HG03442 (cell line): ENCODE measurements around the gene ENTPD5.
A peak's percentile ranks its signal among the peaks of the same experiment; 100 is the strongest.

Experiments used
- ATAC-seq: cut with Tn5 transposase; IDR thresholded peaks from one replicate; pipeline ENCODE4 v1.9.1; 2021; ENCODE audit warnings: mild to moderate bottlenecking, moderate library complexity; ENCODE audit not compliant: unreplicated experiment

ENTPD5 gene, protein sequence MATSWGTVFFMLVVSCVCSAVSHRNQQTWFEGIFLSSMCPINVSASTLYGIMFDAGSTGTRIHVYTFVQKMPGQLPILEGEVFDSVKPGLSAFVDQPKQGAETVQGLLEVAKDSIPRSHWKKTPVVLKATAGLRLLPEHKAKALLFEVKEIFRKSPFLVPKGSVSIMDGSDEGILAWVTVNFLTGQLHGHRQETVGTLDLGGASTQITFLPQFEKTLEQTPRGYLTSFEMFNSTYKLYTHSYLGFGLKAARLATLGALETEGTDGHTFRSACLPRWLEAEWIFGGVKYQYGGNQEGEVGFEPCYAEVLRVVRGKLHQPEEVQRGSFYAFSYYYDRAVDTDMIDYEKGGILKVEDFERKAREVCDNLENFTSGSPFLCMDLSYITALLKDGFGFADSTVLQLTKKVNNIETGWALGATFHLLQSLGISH

DNA sequence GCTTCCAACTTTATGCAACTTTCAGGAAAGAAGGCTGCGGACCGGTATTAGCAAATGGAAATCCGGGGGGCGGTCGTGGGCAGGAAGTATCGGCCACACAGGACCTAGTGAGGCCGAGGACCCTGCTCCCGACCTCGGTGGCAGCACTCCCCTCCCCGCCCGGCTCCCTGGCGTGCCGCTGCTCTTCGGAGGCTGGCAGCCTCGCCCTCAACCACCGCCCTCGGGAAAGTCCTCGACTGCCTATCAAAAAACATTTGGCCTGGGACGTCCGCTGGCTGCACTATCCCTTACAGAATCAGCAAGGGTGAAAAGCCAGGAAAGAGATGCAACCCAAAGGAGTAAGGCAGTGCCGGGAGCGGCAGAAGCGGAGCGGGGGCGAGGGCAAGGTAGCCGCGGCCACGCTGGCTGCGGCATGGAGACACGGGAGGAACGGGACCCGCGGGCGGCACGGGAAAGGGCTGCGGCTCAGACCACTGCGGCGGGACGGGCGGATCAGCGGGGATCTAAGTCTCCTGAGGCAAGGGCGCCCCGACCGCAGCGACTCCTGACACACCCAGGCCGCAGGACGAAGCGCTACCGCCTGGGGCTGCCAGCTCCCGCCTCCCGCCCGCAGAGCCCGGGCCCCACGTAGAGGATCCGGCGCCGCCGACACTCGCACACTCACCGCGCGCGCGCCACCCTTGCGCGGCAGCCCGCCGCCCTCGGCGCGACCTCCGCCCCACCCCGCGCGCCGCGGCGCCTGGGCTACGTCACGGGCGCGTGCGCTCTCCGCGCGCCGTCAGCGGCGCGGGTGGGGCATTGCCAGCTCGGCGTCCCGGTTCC lies at the start of gene ENTPD5, which contains the start of gene BBOF1:
Gene ENTPD5 (minus strand): TSS at position 703 of the 822 bp plus-strand sequence. CDS start 31,186 bp downstream, outside the sequence.
Gene BBOF1 (plus strand): TSS at position 764 of the 822 bp plus-strand sequence. CDS start 130 bp downstream, outside the sequence.
- peak; percentile 84 for ATAC-seq

DNA sequence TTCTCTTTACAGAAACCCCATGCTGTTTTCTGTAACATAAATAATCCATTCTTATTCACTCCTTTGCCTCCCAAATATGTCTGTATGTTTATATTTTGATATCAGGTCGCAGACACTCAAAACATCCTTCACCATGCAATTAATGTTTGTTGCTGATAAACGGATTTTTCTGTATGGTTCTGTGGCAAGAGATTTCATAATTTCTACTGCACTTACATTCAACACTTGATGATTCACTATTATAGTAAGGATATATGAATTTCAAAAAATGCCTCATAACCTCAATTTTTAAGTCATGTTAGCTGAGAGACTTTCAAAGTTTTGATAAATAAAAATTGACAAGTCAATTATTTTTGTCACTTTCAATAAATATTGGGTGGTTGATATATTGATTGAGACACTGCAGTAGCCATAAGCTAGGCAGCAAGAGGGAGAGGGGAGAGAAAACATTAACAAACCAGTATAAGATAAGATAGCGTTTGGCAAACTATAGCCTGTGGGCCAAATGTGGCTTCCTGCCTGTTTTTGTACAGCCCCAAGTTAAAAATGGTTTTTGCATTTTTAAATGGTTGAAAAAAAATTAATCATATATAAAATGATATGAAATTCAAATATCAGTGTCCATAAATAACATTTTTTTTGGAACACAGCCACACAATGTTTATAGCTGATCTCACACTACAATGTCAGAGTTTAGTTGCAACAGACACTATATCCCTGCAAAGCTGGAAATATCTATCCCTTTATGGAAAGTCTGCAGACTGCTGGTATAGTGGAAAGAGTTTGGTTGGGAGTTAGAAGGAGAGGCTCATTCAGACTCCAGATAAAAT lies 46.9 kb upstream of the ENTPD5 start:
- no peak for ATAC-seq

DNA sequence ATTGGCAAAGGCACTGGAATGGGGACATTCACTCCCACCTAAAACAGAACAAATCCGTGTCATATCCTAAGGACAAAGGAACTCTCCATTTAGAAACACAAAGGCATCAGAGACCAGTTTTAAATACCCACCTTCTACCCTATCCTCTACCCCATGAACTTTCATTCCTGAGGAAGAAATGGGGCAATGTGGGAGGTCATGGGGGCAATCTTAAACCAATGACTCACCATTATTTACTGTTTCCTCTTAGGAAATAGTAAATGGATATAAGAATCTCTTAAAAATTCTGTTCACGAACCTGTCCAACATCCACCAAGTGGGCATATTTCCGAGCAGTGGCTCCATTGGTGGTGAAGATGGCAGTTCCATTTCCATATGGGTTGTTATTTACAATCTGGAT lies 45.8 kb upstream of the ENTPD5 start:
- no peak for ATAC-seq

DNA sequence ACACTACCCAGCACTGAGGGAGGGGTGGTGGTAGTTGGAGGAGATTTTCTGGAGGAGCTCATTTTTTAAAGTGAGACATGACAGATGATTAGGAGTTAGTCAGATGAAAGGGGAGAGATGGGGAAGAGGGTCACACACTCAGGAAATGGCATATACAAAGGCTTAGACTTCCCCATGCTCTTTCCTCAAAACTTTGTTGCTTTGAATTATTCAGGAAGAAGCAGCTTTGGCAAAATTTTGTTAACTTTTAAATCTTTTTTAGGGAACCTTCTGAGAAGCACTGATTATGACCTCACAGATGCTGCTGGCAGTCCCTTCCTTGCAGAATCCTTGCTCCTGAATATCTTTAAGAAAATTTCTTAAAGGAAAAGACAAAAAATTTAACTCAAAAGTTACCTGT lies 45.3 kb upstream of the ENTPD5 start:
- no peak for ATAC-seq

DNA sequence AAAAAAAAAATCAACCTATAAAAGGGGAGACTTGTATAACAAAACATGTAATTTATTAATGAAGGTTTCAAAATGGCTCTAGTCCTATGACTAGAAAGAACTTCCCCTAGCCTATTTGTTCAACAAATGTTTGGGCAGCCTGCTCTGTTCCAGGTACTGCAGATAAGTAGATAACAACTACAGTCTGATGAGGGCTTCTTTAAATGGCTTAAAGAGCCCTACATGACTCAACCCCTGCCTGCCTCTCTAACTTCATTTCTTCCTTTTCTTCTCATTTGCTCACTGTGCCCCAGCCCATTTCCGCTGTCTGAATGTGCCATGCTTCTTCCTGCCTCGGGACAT lies 43.7 kb upstream of the ENTPD5 start:
- ATAC-seq: no peak

DNA sequence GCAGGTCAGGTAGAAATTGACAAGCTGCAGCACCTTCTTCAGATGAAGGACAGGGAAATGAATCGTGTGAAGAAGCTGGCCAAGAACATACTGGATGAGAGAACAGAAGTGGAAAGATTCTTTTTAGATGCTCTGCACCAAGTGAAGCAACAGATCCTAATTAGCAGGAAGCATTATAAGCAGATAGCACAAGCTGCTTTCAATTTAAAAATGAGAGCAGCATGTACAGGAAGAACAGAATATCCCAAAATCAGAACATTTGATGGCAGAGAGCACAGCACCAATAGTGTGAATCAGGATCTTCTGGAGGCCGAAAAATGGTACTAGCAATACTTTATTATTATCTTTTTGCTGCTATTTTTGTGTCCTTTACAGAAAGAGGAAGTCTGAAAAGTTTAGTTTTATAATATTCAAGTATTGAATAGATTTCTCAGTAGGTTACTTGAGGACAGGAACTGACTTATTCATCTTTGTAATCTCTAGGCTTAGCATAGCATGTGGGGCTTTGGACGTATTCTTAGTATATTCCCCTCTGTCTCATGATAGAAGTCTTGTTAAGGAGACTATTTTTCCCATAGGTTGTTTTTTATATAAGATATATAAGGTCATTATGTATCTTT lies 30.9 kb upstream of the ENTPD5 start:
- no peak for ATAC-seq

DNA sequence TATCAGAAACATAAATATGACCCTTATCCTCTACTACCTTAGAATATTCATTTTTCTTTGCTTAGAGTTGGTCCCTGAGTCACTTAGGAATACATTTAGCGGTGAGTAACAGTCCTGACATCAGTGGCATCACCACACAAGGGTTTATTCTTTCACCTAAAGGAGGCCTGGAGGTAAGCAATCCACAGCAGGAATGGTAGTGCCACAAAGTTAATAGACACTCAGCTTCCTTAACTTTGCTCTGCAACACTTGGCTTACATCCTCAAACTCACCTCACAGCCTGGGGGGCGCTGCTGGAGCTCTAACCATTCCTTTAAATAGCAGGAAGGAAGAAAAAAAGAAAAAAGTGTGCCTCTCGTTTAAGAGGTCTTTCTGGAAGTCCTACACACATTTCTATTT lies 29.2 kb upstream of the ENTPD5 start:
- no peak for ATAC-seq

DNA sequence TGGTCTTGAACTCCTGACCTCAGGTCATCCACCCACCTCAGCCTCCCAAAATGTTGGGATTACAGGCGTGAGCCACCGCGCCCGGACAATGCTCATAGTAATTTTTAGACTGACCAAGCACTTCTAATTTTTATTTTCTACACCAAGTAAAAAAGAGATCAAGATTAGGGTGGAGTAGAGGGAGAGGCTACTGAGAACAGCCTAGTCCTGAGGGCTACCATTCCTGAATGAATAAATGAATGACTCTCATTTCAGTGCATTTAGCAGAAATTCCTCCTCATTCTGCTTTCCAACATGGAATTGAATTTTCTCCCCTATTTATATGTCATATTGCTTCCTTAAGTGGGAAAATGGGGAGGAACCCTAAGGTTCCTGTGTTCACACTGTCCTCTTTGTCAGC lies 26.4 kb upstream of the ENTPD5 start:
- ATAC-seq: no peak

DNA sequence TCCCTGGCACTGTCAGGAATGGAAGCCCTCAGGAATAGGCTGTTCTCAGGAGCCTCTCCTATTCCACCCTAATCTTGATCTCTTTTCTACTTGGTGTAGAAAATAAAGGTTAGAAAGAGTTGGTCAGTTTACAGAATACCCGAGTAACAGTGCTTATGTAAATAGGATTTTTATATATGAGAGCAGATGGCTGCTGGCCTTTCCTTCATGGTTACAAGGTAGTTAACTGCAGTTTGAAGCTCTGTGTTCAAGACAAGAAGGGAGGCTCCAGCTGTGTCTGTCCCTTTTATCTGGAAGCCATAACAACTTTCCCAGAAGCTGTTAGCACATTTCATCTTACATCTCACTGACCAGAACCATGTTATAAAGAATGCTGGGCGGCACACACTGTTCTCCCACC lies 23.2 kb upstream of the ENTPD5 start:
- ATAC-seq: no peak

DNA sequence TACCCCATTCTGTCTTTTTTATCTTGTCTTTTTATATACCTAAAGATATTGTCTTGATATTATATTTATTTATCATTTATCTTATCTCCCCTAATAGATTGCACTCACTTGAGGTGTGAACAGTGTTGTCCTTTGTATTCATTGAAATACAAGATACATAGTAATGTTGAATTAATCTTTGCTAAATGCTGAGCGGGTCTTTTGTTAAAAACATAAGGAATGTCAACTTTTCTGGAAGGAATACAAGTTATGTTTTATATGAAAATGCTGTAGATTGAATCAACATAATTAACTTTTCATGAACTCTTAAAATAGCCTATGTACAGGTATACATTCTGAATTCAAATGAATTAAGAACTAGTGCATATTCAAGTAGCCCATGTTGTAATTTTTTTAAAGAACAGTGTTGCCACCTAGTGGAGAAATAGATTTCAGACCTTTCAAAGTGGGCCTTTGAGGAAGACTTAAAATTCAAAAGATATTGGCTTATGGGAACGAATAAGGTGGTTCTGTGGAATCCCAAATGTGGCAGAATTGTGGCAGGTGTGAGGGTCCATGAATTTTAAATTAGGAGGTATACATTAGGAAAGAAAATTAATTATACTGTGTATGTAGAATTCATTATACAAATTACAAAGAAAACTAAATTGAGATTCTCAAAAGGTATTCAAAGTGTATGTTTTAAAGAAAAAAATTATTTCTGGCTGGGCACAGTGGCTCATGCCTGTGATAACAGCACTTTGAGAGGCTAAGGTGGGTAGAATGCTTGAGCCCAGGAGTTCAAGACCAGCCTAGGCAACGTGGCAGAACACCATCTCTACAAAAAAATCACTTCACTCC lies 19.2 kb upstream of the ENTPD5 start:
- ATAC-seq: no peak

DNA sequence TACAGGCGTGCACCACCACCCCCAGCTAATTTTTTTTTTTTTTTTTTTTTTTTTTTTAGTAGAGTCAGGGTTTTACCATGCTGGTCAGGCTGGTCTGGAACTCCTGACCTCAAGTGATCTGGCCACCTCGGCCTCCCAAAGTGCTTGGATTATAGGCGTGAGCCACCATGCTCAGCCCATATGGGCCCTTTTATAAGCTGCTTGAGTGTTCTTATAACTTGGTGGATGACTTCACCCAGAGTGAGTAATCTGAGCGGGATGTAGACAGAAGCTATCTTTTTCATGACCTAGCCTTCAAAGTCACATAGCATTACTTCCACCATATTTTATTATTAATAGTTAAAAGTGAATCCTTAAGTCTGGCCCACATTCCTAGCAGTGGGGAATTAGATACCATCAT lies 16.5 kb upstream of the ENTPD5 start:
- no peak for ATAC-seq

DNA sequence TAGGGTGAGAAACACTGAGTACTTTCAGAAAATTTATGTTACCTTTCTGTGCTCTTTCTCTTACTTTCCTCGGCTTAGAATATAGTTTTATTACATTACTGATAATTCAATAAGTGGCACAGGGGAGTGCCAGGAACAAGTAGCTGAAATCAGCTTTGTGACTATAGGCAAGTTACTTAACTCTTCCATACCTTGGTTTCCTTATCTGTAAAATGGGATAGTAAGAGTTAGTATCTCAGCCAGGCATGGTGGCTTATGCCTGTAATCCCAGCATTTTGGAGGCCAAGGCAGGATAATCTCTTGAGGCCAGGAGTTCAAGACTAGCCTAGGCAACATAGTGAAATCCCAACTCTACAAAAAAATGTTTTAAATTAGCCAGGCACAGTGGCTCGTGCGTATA lies 15.5 kb upstream of the ENTPD5 start:
- ATAC-seq: no peak

DNA sequence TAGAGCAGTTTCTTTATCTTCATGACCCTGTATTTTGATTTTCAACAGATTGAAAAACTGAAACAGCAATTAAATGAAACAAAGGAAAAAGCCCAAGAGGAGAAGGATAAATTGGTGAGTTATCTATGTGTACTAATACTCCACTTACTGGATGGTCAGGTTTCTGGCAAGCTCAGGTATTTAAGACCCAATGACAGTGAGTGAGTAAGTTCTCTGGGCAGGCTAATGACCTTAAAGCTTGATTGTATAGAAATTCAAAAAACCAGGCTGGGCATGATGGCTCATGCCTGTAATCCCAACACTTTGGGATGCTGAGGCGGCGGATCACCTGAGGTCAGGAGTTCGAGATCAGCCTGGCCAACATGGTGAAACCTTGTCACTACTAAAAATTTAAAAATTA lies 10.0 kb upstream of the ENTPD5 start:
- ATAC-seq: no peak

DNA sequence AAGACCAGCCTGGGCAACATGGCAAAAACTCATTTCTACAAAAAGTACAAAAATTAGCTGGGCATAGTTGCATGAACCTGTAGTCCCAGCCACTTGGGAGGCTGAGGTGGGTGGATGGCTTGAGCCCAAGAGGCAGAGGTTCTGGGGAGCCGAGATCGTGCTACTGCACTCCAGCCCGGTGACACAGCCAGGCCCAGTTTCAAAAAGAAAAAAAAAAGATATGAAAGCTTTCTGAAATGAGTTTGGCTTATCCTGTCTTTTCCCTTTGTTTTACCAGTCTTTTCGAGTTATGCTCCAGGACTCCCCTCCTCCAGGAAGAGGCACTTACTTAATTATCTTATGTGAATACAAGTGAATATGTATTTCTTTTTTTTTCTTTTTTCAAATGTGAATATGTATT lies 3.3 kb upstream of the ENTPD5 start:
- no peak for ATAC-seq

DNA sequence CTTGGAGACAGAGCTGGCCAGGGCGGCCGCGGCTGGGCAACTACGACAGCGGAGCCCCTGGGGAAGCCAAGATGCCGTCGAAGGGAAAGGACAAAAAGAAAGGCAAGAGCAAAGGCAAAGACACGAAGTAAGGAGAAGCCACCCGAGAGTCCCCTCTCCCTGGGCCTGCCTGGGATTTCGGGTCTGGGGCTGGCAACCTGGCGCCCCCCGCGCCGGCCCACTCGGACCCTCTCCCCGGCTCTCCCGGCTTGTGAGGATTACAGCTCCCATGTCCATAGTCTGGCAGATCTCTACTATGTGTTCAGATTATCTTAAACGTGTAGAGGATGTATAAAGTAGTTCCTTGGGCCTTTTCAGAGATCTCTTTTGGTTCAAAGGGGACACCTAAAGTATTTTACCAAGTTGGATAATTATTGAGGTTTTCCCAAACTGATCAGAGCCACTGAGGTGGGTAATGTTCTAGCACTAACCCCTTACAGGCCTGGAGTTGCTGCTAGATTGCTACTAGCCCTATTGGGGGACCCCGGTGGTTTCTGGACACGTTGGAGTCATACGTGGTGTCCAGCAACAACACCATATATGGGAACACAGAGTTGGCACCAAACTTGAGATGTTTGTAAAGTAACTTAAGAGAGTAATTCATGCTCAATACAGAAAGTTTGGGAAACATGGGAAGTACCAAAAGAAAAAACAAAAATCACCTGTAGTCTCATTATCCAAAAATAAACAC lies 485 bp upstream of the ENTPD5 start:
- ATAC-seq: peak; percentile 12

DNA sequence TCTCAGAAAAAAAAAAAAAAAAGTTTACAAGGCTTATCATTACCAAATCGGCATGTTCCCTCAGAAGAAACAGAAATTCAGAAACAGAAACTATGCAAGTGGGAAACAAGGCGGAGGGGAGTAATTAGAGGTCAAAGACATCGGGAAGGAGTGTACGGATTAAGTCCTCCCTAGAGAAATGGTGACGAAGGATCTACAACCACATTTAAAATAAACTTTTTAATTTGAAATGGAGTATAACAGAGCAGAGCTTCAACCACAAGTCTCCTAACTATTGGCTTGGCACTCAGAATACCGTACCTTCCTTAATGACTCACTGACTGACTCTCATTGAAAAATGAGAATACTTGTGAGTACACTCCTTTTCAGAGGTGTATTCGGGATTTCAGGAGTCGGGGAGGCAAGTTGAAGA lies 908 bp downstream of the ENTPD5 start:
- ATAC-seq: no peak

DNA sequence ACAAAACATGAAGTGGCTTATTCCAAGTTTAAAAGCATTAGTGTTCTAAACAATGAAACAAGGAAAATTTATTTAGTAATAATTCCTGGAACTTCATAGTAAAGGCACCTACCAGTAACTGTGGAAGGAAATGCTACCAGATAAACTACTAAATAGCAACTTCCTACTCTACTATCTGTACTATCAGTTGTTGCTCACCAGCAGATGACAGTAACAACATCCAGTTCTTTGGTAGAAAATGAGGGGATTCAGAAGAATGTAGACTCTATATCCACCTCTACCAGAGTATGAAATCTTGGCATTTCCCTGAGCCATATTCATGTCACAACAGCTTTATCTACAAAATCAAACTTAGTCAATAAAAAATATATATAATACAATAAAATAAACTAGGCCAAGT lies 3.1 kb downstream of the ENTPD5 start:
- ATAC-seq: no peak

DNA sequence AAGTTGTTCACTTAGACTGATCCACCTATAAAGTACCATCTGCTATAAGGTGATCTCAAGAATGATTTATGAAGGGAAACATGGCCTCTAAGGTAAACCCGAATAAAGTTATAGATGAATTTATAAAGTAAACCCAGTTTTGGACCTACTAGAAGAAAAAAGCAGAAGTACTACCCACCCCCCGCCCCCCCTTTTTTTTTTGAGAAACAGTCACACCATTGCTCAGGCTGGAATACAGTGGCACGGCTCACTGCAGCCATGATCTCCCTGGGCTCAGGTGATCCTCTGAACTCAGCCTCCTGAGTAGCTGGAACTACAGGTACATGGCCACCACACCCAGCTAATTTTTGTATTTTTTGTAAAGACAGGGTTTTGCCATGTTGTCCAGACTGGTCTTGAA lies 3.9 kb downstream of the ENTPD5 start:
- no peak for ATAC-seq

DNA sequence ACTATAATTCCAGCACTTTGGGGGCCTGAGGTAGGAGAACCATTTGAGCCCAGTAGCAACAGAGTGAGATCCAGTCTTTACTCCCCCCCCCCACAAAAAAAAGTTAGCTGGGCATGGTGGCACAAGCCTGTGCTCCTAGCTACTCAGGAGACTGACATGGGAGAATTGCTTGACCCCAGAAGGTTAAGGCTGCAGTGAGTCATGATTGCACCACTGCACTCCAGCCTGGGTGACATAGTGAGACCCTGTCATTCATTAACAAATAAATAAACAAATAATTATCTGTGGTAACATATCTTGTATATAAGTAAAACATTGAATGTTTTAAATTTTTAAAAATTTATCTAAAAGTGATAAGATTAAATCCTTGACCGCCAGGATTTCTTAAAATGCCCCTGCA lies 4.8 kb downstream of the ENTPD5 start:
- ATAC-seq: no peak
